Left ventricle myocardium inferior (tissue), 1 donor: Measurements from ENCODE around the gene KLF6. TPM values are rescaled to one million over a fixed set of nuclear protein-coding genes. Genes with fewer than 3 reads are reported as not detected.
A peak's percentile ranks its signal among the peaks of the same experiment; 100 is the strongest.

Source experiments
- DNase-seq: peaks from one replicate; pipeline ENCODE4 v3.0.0-alpha.2; 2020
- H3K27ac ChIP-seq: fragments of 200-600 bp; replicated peaks from 2 replicates; pipeline ENCODE4 v1.8.0; 2021
- H3K27me3 ChIP-seq: fragments of 200-600 bp; 2 replicates; pipeline ENCODE4 v1.8.0; 2021; ENCODE audit warnings: low read depth
- H3K36me3 ChIP-seq: fragments of 200-600 bp; 2 replicates; pipeline ENCODE4 v1.8.0; 2021
- H3K4me1 ChIP-seq: fragments of 200-600 bp; 2 replicates; pipeline ENCODE4 v1.8.0; 2021
- H3K4me3 ChIP-seq: fragments of 200-600 bp; 2 replicates; pipeline ENCODE4 v1.8.0; 2021; ENCODE audit warnings: mild to moderate bottlenecking, moderate library complexity
- H3K9me3 ChIP-seq: fragments of 200-600 bp; replicated peaks from 2 replicates; pipeline ENCODE4 v1.8.0; 2021
- intact Hi-C: fragments of 100-400 bp; cut with micrococcal nuclease; formaldehyde crosslinking; loops from one replicate; pipeline ENCODE4 v1.11.0; 2022
- total RNA-seq: library from RNA; stranded (reverse); fragmentation: NEBNext Ultra II Directional; extraction: Animal tissue kit (Norgen Biotek cat#: 25700); gene quantifications from one replicate; pipeline ENCODE4 v1.2.1, GENCODE V29; 2021
- TF ChIP-seq, protein P1 (sequence below): fragments of 200-600 bp; IDR thresholded peaks from 2 replicates; pipeline ENCODE4 v1.8.0; 2021; ENCODE audit warnings: antibody characterized with exemption, mild to moderate bottlenecking, borderline replicate concordance
- donor health status: DM: no; HTN: yes; CAD: no; lungs with severe emphysema.

The KLF6 gene
- total RNA-seq, 1 donor from 2014 or later = 43.8 TPM

DNA sequence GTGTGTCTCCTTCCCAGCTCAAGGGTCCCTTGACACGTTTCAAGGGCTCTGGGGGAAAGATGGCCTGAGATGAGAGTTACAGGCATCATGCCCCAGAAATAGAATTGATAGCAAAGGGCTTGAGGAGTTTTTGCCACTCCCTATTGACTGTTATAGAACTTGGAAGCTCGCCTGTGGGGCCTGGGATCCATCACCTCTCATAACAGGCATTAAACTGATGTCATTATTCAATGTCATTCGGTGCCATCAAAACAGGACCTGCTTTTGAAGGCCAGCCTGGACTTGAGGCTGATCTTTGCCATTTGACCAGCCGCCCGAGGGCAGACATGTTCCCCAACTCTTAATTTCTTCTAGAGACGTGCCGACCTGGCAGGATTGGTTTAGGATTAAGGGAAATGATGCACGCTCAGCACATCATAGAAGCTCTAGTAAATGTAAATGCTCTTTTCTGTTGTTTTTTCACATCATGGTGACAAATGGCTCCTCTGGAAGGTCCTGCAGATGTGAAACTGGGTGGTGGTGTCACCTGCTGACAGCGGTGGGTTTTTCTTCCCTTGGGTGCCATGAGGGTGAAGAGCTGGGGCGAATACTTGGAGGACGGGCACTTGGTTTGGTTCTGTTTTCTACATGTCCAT, 16.7 kb upstream of the KLF6 start:
- DNase-seq = peak; percentile 65
- no peak overlapping the region for H3K4me3 ChIP-seq
- peak overlapping the region; percentile 95 for H3K27ac ChIP-seq
- intact Hi-C loops = no loop called here
- peaks cover under 1% of the 10 kb centered on the region for H3K9me3 ChIP-seq
- TF ChIP-seq, protein P1, sequence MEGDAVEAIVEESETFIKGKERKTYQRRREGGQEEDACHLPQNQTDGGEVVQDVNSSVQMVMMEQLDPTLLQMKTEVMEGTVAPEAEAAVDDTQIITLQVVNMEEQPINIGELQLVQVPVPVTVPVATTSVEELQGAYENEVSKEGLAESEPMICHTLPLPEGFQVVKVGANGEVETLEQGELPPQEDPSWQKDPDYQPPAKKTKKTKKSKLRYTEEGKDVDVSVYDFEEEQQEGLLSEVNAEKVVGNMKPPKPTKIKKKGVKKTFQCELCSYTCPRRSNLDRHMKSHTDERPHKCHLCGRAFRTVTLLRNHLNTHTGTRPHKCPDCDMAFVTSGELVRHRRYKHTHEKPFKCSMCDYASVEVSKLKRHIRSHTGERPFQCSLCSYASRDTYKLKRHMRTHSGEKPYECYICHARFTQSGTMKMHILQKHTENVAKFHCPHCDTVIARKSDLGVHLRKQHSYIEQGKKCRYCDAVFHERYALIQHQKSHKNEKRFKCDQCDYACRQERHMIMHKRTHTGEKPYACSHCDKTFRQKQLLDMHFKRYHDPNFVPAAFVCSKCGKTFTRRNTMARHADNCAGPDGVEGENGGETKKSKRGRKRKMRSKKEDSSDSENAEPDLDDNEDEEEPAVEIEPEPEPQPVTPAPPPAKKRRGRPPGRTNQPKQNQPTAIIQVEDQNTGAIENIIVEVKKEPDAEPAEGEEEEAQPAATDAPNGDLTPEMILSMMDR = no peak
- H3K36me3 ChIP-seq = no peaks in the 10 kb centered on the region
- H3K27me3 ChIP-seq = no peaks in the 10 kb centered on the region
- H3K4me1 ChIP-seq = peaks cover 58% of the 10 kb centered on the region

DNA sequence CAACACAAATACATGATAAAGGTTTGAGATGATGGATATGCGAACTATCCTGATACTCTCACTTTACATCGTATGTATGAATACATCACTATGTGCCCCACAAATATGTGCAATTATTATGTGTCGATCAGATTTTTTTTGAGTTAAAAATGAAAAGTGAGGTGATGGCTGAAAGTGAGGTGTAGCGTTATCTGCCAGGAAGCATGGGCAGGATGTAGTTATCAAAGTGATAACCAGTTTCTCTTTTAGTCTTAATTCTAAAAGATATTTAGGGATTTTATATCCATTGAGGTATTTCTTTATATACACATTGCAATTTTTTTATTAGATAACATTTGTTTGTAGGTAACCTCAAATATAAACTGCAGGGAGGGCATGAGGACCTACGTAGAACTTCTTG, 15.6 kb upstream of the KLF6 start:
- H3K9me3 ChIP-seq = peaks cover 8% of the 10 kb centered on the region
- H3K36me3 ChIP-seq = no peaks in the 10 kb centered on the region
- H3K4me3 ChIP-seq = no peak overlapping the region
- H3K27ac ChIP-seq = peak overlapping the region; percentile 95
- peaks cover 47% of the 10 kb centered on the region for H3K4me1 ChIP-seq
- H3K27me3 ChIP-seq = no peaks in the 10 kb centered on the region
- DNase-seq = no peak
- TF ChIP-seq, protein P1 = no peak
- intact Hi-C loops = no loop called here

DNA sequence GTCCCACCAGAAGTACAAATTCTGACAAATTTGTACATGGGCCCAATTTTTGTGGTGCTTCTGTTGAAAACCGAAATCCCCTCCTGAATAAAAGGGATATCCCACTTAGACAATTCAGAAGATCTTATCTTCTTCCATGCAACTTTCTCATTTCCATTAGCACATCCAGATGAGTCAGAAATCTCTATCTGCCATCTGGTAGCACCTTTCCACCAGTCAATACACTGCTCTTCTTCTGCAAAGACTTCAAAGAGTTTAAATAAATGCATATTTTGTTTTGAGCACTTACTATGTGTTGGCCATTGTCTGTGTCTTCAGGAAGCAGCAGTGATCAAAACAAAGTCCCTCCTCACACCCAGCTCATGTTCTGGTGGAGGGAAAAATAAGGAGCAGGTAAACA, 12.7 kb upstream of the KLF6 start:
- Histone ChIP-seq H3K4me3 (no peak overlapping the region), H3K9me3 (peaks cover 18% of the 10 kb centered on the region), H3K27me3 (no peaks in the 10 kb centered on the region), H3K36me3 (no peaks in the 10 kb centered on the region), H3K27ac (no peak overlapping the region), H3K4me1 (peaks cover 19% of the 10 kb centered on the region)
- no peak for DNase-seq
- TF ChIP-seq, protein P1 = no peak
- intact Hi-C loops = no loop called here

DNA sequence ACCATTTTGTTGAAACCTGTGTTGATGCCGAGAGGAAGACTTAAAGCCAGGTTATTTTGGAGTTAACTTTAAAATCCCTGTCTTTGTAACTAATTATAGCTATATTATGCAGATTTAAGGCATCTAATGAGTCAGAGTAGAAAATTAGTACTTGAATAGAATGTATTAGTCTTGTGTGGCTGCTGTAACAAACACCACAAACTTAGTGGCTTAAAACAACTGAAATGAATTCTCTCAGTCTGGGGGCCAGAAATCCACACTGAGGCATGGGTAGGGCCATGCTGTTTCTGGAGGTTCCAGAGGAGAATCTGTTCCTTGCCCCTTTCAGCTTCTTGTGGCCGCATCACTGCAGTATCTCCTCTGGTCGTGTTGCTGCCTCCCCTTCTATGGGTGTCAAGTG, 8.5 kb upstream of the KLF6 start:
- H3K4me1 ChIP-seq = no peaks in the 10 kb centered on the region
- H3K27ac ChIP-seq = no peak overlapping the region
- intact Hi-C loops = no loop called here
- no peak for DNase-seq
- no peaks in the 10 kb centered on the region for H3K27me3 ChIP-seq
- H3K9me3 ChIP-seq = peaks cover 39% of the 10 kb centered on the region
- no peaks in the 10 kb centered on the region for H3K36me3 ChIP-seq
- TF ChIP-seq, protein P1 = no peak
- H3K4me3 ChIP-seq = no peak overlapping the region

DNA sequence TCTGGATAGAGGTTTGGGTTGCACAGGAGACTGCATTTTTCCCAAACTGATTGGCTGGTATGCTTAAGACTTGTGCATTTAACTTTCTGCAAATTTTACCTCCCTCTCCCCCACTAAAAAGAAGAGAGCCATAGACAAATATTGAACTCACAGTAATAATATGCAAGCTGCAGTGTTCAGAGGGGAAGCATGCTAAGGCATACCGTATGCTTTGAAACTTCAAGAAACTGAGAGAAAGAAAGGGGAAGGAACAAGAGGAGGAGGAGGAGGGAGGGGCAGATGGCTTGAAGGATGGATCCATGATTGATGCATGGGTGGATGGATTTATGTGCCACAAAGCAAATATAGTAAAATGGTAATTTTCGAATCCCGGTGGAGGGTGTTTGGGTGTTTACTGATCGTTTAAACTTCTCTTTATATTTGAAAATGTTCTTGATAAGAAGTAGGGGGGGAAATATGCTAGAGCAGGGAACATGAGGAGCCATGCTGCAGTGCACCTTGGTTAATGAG, 7.8 kb upstream of the KLF6 start:
- H3K4me1 ChIP-seq = no peaks in the 10 kb centered on the region
- no peaks in the 10 kb centered on the region for H3K36me3 ChIP-seq
- TF ChIP-seq, protein P1 = no peak
- H3K27ac ChIP-seq = no peak overlapping the region
- DNase-seq = no peak
- no peaks in the 10 kb centered on the region for H3K27me3 ChIP-seq
- peaks cover 39% of the 10 kb centered on the region for H3K9me3 ChIP-seq
- no peak overlapping the region for H3K4me3 ChIP-seq
- intact Hi-C loops = no loop called here
